Activated CD8-positive, alpha-beta memory T cell treated with anti-CD3 and anti-CD28 coated beads, Interleukin-2, amount 50 U/mL, for 4 hours (primary cell): Measurements from ENCODE around the gene ACE.

Experiments used
- DNase-seq: peaks from one replicate; pipeline ENCODE4 v3.0.0-alpha.2; 2020

Gene ACE

DNA sequence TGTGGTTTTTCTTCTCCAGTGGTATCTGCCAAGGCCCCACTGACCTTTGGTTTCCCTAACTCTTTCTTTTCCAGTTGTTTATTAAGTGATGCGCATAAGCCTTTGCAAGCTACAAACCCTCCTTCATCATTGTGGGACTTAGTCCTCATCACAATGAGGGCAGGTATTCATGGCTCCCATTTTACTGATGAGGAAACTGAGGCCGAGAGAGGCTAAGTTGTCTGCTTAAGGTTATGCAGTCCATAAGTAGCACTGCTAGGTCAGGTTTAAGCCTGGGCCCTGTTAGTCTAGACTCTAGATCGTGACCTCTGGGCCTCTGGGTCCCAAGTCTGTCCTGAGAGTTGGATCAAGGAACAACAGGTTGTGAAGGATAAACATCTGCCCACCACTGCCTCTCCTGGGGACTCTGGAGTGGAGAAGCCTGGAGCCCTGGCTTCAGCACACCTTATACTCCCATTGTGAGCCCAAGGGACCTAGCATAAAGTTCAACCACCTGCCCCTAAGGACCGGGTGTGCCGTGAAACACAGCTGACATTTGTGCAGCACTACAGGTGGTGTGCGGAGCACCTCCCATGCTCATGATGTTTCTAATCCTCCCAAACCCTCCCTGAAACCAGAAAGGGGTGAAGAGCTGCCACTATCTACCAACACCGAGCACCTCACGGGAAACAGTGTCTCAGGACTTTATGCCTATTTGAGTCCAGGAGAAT is 41.1 kb downstream of the ACE start:
- DNase-seq, result no peak

DNA sequence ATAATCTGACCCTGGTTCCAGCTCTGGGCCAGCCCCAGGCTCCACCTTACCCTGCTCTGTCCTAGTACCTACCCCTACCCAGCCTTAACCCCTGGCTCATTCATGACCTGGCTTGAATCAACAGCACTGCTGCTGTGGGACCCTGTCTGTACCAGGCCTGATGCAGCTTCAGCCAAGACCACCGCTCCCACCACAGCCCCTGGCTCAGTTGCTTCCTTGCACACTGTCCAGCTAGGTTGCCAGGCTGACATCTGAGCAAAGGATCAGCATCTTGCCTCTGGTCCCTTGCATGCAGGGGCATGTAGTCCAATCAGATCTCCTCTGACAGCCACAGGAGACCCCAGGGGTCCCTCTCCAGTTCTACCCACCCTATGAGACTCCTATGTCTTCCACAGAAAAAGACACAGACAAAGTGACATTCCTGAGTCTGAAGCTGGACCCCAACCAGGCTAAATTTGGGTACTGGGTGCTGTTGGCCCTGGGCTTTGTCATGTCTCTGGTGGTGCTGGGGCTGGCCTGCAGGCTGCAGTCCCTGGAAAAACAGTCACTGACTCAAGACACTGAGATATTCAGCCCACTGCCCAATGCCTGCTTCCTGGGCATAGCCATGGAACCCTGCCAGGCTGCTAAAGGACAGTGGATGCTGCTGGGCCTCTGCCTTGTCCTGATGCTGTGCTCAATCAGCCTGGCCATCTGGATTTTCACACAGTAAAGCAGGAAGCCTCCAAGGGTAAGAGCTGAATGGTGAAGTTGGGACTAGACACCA is 42.4 kb downstream of the ACE start:
- DNase-seq, result no peak

DNA sequence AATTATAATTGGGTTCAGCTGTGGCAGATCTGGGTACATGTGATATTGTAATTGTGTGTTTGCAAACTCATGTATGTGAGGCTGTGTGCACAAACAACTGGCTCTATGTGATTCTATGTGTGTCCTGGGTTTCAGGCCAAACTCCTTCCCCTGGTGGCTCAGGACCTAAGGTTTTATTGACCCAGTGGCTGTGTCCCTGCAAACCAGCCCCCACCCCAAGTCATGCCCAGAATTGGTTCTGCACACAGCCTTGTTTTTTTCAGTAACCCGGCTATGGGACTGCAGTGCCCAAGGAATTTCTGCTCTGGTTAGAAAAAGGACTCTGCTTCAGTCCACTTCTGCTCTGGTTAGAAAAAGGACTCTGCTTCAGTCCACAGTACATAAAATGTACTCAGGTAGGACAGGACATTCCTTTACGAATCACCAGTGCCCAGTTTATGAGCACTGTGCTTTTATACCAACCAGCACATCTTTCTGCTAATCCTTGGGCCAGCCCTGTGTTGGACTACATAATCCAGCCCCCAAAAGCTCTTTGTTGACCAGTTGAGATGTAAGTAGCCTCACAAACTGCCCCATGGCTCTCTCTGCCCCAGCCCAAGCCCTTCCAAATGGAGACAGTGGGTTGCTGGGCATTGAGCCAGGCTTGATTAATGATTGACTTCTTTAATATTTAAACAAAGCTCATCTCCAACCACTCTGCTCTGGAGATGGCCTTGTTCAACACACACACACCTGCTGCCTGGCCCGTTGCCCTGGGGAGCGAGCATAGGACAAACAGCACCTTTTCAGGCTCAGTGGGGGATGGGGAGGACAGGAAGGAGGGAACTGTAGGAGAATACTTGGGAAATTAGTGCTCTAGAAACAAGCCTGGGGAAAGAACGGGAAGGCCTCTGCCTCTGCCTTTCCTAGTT is 43.4 kb downstream of the ACE start:
- no peak for DNase-seq

DNA sequence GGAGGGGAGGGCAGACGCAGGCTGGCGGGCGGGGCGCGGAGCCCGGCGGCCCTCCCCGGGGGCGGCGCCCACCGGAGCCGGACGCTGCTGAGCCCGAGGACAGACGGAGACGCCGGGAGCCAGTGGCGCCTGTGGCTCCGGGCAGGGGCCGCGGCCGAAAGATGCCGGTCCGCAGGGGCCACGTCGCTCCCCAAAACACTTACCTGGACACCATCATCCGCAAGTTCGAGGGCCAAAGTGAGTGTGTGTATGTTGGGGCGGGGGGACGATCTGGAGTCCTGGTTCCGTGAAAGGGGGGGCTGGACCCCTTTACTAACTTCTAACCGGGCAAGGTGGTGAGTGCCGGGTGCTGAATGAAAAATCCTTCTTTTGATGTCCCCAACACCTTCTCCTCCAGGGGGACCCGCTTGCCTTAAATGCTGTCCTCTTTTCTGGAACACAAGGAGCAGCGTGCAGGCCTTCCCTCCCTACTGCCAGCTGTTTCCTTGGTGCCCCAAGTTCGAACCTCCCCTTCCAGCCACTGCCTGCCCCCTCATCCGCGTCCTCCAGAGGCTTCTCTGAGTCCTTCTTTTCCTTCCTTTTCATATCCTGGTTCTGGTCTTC is 46.5 kb downstream of the ACE start, which contains the start of gene KCNH6:
TSS of gene KCNH6 (plus strand) at position 106 of the 603 bp plus-strand sequence. CDS start at position 162, 56 bp downstream.
- no peak for DNase-seq

DNA sequence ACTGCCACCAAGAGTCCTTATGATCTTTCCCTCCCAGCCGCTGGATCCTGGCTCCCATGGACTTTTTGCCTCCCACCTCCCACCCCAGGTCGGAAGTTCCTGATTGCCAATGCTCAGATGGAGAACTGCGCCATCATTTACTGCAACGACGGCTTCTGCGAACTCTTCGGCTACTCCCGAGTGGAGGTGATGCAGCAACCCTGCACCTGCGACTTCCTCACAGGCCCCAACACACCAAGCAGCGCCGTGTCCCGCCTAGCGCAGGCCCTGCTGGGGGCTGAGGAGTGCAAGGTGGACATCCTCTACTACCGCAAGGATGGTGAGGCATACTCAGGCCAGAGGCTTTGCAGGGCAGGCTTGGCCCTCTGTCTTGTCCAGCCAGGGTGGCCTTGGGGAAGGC is 47.2 kb downstream of the ACE start:
- DNase-seq, result no peak

DNA sequence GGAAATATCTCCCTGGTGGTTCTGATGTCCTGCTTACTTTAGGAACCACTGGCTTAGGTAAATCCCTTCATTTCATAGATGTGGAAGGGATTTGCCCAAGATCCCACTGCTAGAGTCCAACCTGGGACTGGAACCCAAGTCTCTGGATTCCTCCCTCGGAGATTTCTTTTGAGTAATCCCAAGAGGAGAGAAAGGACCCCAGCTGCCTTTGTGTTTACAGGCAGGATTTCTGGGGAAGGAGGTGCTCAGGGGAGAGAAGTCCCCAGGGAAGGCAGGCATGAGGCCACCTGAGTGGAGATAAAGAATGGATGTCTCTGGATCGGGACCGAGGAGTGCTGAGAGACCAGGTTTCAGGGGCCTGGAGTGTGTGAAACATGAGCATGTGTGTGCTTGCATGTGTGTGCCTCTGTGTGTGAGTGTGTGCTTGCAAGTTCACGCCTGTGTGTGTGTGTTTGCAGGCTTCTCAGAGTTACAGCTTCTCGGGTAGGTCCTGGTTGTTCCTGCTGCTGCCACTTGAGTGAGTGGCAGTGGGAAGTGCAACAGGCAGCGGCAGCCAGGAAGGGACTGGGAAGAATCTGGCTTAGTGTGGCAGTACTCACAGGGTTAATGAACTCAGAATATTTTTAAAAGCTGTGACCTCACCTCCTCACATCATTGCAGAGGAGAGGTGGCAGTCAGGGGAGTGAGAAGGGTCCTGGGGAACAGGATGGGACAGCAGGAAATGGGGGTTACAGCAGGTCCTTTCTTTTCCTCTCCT is 48.5 kb downstream of the ACE start:
- DNase-seq, result no peak

DNA sequence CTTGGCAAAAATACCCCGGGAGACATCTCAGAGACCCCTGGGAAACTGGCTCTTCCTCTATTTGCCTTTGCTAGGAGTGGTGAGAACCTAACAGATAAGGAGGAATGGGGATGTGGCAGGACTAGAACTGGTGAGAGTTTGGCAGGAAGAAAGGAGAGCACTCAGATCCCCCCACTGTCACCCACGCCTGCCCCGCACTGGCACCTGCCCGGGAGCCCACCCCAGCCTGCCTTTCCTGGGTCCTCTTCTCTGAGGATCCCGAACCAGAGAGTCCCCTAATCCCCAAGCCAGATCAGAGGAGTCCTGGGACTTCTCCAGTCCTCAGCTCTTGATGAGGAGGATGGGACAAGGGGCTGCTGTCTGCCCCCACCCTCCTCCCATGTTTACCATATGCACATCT is 50.0 kb downstream of the ACE start:
- no peak for DNase-seq

DNA sequence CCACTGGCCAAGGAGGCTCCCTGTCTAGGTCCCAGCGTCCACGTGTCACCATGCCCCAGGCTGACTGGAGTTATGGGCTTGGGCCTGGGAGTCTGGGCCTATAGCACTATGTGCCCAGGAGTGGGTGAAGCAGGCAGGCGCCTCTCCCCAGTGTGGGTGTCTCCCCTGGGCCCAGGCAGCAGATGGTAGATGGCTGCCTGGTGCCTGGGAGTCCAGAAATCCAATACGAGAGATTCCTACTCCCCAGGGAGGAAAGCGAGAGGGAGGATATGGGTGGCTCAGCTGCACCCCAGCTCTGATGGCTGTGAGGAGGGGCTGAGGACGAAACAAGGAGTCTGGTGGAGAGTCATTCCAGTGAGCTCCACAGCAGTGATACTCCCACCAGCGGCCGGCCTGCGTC is 51.3 kb downstream of the ACE start:
- no peak for DNase-seq

DNA sequence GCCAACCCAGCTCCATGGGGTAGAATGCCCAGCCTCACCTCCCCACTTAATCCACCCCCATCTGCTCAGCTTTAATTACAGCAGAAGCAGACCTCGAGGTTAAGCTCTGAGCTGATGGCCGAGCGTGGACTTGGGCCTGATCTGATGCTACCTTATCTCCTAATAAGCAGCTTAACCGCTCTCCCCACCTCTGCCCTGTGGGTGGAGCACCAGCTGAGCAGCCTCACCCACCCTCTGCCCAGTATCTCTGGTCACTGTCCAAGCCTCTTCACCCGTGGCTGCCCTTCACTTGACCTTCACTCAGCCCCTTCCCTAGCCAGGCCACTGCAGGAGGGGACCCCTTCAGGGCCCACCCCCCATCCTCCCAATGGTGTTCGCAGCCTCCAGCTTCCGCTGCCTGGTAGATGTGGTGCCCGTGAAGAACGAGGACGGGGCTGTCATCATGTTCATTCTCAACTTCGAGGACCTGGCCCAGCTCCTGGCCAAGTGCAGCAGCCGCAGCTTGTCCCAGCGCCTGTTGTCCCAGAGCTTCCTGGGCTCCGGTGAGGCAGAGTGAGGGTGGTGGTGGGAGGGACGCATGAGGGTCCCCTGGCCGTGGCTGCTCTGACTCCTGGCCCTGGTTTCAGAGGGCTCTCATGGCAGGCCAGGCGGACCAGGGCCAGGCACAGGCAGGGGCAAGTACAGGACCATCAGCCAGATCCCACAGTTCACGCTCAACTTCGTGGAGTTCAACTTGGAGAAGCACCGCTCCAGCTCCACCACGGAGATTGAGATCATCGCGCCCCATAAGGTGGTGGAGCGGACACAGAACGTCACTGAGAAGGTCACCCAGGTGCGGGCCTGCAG is 53.1 kb downstream of the ACE start:
- no peak for DNase-seq

DNA sequence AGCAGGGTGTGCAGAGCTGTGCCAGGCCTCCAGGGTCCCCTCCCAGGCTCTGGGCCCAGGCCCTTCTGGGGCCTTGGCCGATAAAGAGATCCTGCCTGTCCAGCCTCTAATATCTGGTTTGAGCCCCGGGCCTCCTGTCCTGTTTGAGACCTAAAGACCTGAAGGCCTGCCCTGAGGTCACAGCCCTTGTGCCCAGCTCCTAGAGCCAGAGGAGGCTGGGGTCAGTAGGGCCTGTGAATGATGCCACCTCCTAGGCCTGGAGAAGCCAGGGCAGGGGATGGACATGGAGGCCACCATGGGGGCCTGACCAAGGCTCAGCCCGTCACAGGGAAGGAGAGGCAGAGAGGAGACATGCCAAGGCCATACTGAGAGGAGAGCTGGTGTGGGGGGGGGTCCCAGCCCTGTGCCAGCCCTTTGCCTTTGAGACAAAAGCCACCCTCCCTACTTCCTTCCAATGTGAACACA is 53.7 kb downstream of the ACE start:
- no peak for DNase-seq

DNA sequence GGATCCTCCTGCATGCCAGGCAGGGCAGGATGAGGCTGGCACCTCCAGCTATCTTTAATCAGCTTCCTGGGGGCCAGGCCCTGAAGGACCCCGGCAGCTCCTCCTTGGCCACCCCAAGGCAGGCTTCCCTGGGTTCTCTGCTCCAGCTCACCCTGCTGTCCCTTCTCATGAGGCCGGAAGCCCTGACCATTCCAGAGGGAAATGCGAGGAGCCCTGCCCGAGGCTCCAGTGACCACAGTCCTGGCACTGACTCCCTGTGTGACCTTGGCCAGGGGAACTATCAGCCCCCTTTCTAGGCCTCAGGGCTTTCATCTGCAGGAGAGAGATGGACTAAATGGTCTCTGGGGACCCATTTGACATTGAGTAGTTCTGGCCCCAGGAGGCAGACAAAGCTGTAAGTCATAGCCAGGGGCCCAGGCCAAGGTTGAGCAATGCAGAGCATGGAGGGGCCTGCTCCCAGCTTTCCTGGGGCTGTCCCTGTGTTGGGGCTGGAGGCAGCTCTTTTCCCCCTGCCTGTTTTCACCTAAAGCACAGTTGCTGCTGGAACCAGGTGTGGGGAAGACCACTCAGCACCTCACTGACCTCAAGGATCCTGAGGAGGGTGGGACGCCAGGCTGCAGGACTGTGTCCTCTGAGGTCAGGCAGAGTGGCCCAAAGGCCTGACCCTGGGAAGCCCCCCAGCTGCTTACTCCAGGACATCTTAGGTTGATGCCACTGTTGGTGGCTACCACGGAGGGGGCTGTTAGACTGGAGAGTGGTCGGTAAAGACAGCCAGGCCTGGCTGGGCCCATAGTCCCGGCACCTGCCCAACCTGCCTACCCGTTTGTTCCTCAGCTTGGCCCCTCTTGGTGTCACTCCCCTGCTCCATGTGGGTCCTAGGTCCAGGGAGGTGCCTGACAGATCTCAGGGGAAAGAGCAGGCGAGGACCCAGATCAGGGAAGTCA is 54.4 kb downstream of the ACE start:
- no peak for DNase-seq

DNA sequence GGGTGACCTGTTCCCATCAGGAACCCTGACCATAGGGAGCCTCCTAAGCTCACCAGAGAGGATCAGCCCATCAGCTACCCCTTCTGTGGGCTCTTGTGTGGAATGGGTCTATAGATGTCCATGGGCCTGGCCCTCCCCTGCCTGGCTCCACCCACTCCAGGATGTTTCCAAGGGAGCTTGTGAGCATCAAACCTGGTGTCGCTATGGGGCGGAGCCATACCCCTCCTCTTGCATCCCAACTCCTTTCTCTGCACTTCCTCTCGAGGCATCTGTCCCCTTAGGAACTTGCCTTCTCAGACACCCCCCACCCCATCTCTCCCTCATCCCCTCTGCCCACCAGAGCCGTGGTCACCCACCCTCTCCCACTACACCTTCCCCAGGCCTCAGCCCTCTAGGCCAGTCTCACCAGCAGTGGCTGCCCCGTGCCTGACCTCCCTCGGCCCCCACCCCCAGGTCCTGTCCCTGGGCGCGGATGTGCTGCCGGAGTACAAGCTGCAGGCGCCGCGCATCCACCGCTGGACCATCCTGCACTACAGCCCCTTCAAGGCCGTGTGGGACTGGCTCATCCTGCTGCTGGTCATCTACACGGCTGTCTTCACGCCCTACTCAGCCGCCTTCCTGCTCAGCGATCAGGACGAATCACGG is 56.7 kb downstream of the ACE start:
- no peak for DNase-seq

DNA sequence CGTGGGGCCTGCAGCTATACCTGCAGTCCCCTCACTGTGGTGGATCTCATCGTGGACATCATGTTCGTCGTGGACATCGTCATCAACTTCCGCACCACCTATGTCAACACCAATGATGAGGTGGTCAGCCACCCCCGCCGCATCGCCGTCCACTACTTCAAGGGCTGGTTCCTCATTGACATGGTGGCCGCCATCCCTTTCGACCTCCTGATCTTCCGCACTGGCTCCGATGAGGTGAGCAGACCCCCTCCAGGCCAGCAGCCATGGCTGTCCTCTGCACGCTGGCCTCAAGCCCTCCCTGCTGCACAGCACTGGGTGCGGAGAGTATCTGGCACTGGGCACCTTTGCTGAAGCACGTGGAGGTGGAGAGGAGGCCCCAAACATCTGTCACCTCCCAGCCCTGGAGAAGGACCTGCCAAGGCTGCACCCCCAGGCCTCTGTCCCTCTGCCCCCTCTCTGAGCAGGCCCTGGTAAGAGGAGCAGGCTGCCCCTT is 57.3 kb downstream of the ACE start:
- DNase-seq, result no peak

DNA sequence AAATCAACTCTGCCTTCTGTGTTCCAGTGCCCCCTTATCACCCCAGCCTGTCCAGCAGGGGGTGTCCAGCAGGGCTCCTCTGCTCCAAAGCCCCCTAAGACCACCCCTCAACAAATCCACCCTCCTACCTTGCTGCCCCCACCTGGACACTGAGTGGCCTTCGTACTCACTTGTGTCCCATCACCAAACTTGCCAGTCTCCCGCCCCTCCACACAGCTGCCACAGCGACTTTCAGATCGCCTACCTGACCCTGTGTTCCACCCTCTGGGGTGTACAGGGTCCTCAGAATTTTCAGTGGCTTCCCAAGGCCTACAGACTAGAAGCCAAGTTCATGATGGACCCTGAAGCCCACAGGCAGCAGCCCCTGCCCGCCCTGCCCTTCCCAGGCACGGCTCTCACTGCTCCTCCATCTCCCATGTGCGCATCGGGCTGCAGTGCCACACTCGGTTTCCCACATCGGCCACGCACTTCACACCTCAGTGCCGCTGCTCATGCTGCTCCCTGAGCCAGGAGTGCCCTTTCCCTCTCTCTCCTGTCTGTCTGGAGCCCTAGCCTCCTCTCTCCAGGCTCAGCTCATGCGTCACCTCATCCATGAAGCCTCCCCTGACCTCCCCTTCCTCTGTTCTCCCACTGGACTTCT is 58.1 kb downstream of the ACE start:
- no peak for DNase-seq

DNA sequence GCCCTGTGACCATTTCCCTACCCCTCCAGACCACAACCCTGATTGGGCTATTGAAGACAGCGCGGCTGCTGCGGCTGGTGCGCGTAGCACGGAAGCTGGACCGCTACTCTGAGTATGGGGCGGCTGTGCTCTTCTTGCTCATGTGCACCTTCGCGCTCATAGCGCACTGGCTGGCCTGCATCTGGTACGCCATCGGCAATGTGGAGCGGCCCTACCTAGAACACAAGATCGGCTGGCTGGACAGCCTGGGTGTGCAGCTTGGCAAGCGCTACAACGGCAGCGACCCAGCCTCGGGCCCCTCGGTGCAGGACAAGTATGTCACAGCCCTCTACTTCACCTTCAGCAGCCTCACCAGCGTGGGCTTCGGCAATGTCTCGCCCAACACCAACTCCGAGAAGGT is 58.8 kb downstream of the ACE start:
- DNase-seq, result no peak

DNA sequence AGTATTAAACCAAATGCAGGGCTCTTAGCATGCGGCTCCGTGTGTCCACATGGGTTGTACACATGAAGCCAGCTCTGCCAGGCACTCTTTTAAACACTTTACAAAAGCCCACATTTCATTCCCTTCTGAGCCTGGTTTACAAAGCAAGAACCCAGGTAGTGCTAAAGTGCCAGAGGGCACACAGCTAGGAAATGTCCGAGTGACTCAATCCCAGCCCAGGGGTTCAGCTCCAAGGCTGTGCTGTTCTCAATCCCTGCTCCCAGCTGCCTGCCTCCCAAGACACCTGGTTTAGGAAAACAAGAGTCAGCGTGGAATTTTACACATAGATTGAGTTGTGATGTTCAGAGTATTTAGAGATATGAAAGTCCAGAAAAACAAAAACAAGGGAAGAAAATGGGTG is 60.1 kb downstream of the ACE start:
- no peak for DNase-seq

DNA sequence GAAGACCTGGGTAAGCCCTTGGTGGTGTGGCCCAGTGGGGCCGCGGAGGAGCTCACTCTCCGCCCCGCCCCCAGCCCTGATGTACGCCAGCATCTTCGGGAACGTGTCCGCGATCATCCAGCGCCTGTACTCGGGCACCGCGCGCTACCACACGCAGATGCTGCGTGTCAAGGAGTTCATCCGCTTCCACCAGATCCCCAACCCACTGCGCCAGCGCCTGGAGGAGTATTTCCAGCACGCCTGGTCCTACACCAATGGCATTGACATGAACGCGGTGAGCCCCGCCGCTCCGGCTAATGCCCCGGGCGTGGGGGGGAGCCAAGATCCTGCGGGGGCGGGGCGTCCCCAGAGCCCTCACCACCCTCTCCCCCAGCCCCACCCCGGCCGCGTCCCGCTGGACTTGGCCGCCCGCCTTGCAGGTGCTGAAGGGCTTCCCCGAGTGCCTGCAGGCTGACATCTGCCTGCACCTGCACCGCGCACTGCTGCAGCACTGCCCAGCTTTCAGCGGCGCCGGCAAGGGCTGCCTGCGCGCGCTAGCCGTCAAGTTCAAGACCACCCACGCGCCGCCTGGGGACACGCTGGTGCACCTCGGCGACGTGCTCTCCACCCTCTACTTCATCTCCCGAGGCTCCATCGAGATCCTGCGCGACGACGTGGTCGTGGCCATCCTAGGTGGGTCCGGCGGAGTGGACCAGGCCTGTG is 61.3 kb downstream of the ACE start:
- DNase-seq, result no peak
